Gastrocnemius medialis (tissue), 4 donors: ENCODE data around the gene ZNF865. TPM values are rescaled to one million over a fixed set of nuclear protein-coding genes. Genes with fewer than 3 reads are reported as not detected.

Experiments
- ATAC-seq, 2 donors: fragments of 150-250 bp; one replicate each; pipeline ENCODE4 v1.9.1; 2016
- DNase-seq, 2 donors: peaks; one replicate each; pipeline ENCODE4 v3.0.0-alpha.2; 2019
- H3K27ac ChIP-seq, 4 donors: fragments of 200-600 bp; sonication (generic); 1 replicate in 1 of 4; 2 replicates in 3 of 4; pipeline ENCODE4 v1.5.1; 2016 to 2018; ENCODE audit warnings: mild to moderate bottlenecking in 2 of 4, moderate library complexity in 1 of 4
- H3K27me3 ChIP-seq, 3 donors: fragments of 200-600 bp; sonication (generic) in 2 of 3; 1 replicate in 1 of 3; 2 replicates in 2 of 3; pipeline versions ENCODE4 v1.5.1 to v1.6.0; 2016 to 2019; ENCODE audit warnings: mild to moderate bottlenecking in 1 of 3, moderate library complexity in 1 of 3
- H3K36me3 ChIP-seq, 2 donors: fragments of 200-600 bp; sonication (generic) in 1 of 2; one replicate each; pipeline ENCODE4 v1.5.1; 2017 to 2018
- H3K4me1 ChIP-seq, 2 donors: fragments of 200-600 bp; sonication (generic) in 1 of 2; one replicate each; pipeline ENCODE4 v1.5.1; 2016 to 2017; ENCODE audit warnings: mild to moderate bottlenecking in 2 of 2
- H3K4me3 ChIP-seq, 4 donors: fragments of 200-600 bp; sonication (generic) in 3 of 4; 1 replicate in 1 of 4; 2 replicates in 3 of 4; pipeline ENCODE4 v1.5.1; 2016 to 2019; ENCODE audit warnings: mild to moderate bottlenecking in 2 of 4
- H3K9me3 ChIP-seq, 3 donors: fragments of 200-600 bp; sonication (generic) in 2 of 3; 1 replicate in 1 of 3; 2 replicates in 2 of 3; pipeline ENCODE4 v1.5.1; 2016 to 2019
- CTCF ChIP-seq, 5 experiments: fragments of 450-650 bp in 3 of 5; fragments of 200-600 bp in 2 of 5; sonication (generic) in 2 of 5; IDR thresholded peaks in 4 of 5; conservative IDR thresholded peaks in 1 of 5; 1 replicate in 4 of 5; 2 replicates in 1 of 5; pipeline ENCODE4 v1.5.1; 2016 to 2019; ENCODE audit warnings: antibody characterized with exemption in 5 of 5, mild to moderate bottlenecking in 3 of 5, moderate library complexity in 3 of 5
- POLR2A ChIP-seq, 2 donors: fragments of 450-650 bp; IDR thresholded peaks; one replicate each; pipeline ENCODE4 v1.6.1; 2017; ENCODE audit warnings: antibody characterized with exemption in 2 of 2, mild to moderate bottlenecking in 2 of 2, moderate library complexity in 2 of 2
- in situ Hi-C, 4 donors: fragments of 200-750 bp; cut with MboI; loops; one replicate each; pipeline versions ENCODE4 v1.15.0 to v1.8.0; 2017; ENCODE audit warnings: low sequenced_read_pairs in 4 of 4
- intact Hi-C: fragments of 100-400 bp; cut with DNase I; formaldehyde crosslinking; loops from one replicate; pipeline ENCODE4 v1.15.1; 2023; ENCODE audit warnings: low total_unique reads
- total RNA-seq, 4 donors: library from RNA; depleted of rRNA; stranded (reverse); fragments of >200 nt; gene quantifications; one replicate each; pipeline versions ENCODE4 v1.1.0 to v1.2.3, GENCODE V29; 2016

Gene ZNF865
- total RNA-seq, 4 donors from 2014 or later = 10.3 to 23.4 (median 15.2) TPM

GRCh38 chr19:55648585-55649267 is 43.3 kb downstream of the ZNF865 start:
- no peaks in the 10 kb centered on the region for H3K27me3 ChIP-seq
- ATAC-seq = no peak
- intact Hi-C loops (no loop called here), in situ Hi-C loops (loop anchor here in 1 of 4 donors (25.0 kb wide), 1 partner anchor 511 kb away; the partner anchor contains the start of gene TNNT1)
- TF ChIP-seq POLR2A (IDR thresholded peaks at IDR 0.05) = no peak
- TF ChIP-seq CTCF (IDR thresholded peaks at IDR 0.05 in 4 of 5, conservative IDR thresholded peaks at IDR 0.05 in 1 of 5) = no peak
- peak overlapping the region; percentile 72 to 91 (median 84) for H3K27ac ChIP-seq
- H3K4me1 ChIP-seq = peaks cover 34 to 36% of the 10 kb centered on the region in 2 donors
- H3K4me3 ChIP-seq = peak overlapping the region; percentile 80 to 88 (median 82)
- H3K9me3 ChIP-seq = no peaks in the 10 kb centered on the region
- no peak for DNase-seq
- peaks cover 0 to 14% of the 10 kb centered on the region in 2 donors for H3K36me3 ChIP-seq

- DNase-seq (no peak), ATAC-seq (no peak)
- peak overlapping the region in 2 of 4 donors; percentile 80 to 88 for H3K4me3 ChIP-seq
- no peak for TF ChIP-seq CTCF (IDR thresholded peaks at IDR 0.05 in 4 of 5, conservative IDR thresholded peaks at IDR 0.05 in 1 of 5)
- TF ChIP-seq POLR2A (IDR thresholded peaks at IDR 0.05) = no peak
- peaks cover 28% of the 10 kb centered on the region in 2 donors for H3K4me1 ChIP-seq
- H3K9me3 ChIP-seq = no peaks in the 10 kb centered on the region
- H3K27ac ChIP-seq = peak overlapping the region; percentile 72 to 91 (median 84)
- H3K36me3 ChIP-seq = peaks cover 0 to 14% of the 10 kb centered on the region in 2 donors
- in situ Hi-C loops = loop anchor here in 1 of 4 donors (25.0 kb wide), 1 partner anchor 512 kb away; the partner anchor contains the start of gene TNNT1
- no peaks in the 10 kb centered on the region for H3K27me3 ChIP-seq
- intact Hi-C loops = no loop called here
These were observed 44.0 kb downstream of the ZNF865 start for GRCh38 chr19:55649268-55650125.

- TF ChIP-seq POLR2A (IDR thresholded peaks at IDR 0.05) = no peak
- no peak for TF ChIP-seq CTCF (IDR thresholded peaks at IDR 0.05 in 4 of 5, conservative IDR thresholded peaks at IDR 0.05 in 1 of 5)
- Histone ChIP-seq H3K9me3 (no peaks in the 10 kb centered on the region), H3K4me3 (no peak overlapping the region), H3K4me1 (peaks cover 22 to 27% of the 10 kb centered on the region in 2 donors), H3K27me3 (no peaks in the 10 kb centered on the region), H3K27ac (no peak overlapping the region), H3K36me3 (peaks cover 0 to 9% of the 10 kb centered on the region in 2 donors)
- intact Hi-C loops = no loop called here
- in situ Hi-C loops = no loop called here
- DNase-seq (no peak), ATAC-seq (no peak)
These were observed 44.7 kb downstream of the ZNF865 start for GRCh38 chr19:55650126-55650557.

- Histone ChIP-seq H3K27ac (no peak overlapping the region), H3K4me1 (peaks cover 20 to 29% of the 10 kb centered on the region in 2 donors), H3K4me3 (no peak overlapping the region), H3K36me3 (peaks cover 0 to 4% of the 10 kb centered on the region in 2 donors), H3K27me3 (no peaks in the 10 kb centered on the region), H3K9me3 (no peaks in the 10 kb centered on the region)
- ATAC-seq (no peak), DNase-seq (no peak)
- TF ChIP-seq POLR2A (IDR thresholded peaks at IDR 0.05) (no peak), CTCF (IDR thresholded peaks at IDR 0.05 in 4 of 5, conservative IDR thresholded peaks at IDR 0.05 in 1 of 5) (no peak)
- in situ Hi-C loops (no loop called here), intact Hi-C loops (no loop called here)
These were observed 45.3 kb downstream of the ZNF865 start for GRCh38 chr19:55650602-55651230.
